Mucosa of descending colon (tissue), 3 donors: ENCODE data around the gene LIN7B. TPM values are rescaled to one million over a fixed set of nuclear protein-coding genes. Genes with fewer than 3 reads are reported as not detected.

ENCODE experiments used
- ATAC-seq: fragments of 200-7000 bp; cut with Tn5 transposase; one replicate; pipeline ENCODE4 v1.9.1; 2020; ENCODE audit warnings: mild to moderate bottlenecking, moderate library complexity
- DNase-seq, 3 donors: peaks; one replicate each; pipeline ENCODE4 v3.0.0-alpha.2; 2020
- H3K36me3 ChIP-seq: fragments of 200-600 bp; one replicate; pipeline ENCODE4 v1.8.0; 2021; ENCODE audit warnings: low read depth, mild to moderate bottlenecking
- H3K4me1 ChIP-seq: fragments of 200-600 bp; one replicate; pipeline ENCODE4 v1.8.0; 2021; ENCODE audit warnings: low read depth, mild to moderate bottlenecking
- H3K4me3 ChIP-seq: fragments of 200-600 bp; one replicate; pipeline ENCODE4 v1.8.0; 2021; ENCODE audit warnings: mild to moderate bottlenecking
- H3K9me3 ChIP-seq: fragments of 200-600 bp; one replicate; pipeline ENCODE4 v1.8.0; 2021; ENCODE audit warnings: mild to moderate bottlenecking
- intact Hi-C, 2 donors: fragments of 100-400 bp; cut with DNase I in 1 of 2; cut with micrococcal nuclease in 1 of 2; formaldehyde crosslinking; loops; one replicate each; pipeline versions ENCODE4 v1.11.0 to v1.11.1; 2022; cut with DNase I, micrococcal nuclease
- total RNA-seq, 3 donors: library from RNA; stranded (reverse); fragmentation: NEBNext Ultra II Directional in 2 of 3; extraction: Animal tissue kit (Norgen Biotek cat#: 25700) in 2 of 3; gene quantifications; one replicate each; pipeline versions ENCODE4 v1.2.1 to v1.2.4, GENCODE V29; 2021 to 2023
- TF ChIP-seq, protein P1 (sequence below): fragments of 200-600 bp; IDR thresholded peaks from one replicate; pipeline ENCODE4 v1.8.0; 2022; ENCODE audit warnings: antibody characterized with exemption, mild to moderate bottlenecking
- donor health status: DM: no; HTN: no; CAD: no; lungs with moderate emphysema.
- donor health status: DM: no; HTN: no; CAD: no.
- donor health status: DM: no; HTN: yes; CAD: no.

The LIN7B gene
- total RNA-seq, 3 donors from 2014 or later: 7.2 to 20.4 (median 11.7) TPM

DNA sequence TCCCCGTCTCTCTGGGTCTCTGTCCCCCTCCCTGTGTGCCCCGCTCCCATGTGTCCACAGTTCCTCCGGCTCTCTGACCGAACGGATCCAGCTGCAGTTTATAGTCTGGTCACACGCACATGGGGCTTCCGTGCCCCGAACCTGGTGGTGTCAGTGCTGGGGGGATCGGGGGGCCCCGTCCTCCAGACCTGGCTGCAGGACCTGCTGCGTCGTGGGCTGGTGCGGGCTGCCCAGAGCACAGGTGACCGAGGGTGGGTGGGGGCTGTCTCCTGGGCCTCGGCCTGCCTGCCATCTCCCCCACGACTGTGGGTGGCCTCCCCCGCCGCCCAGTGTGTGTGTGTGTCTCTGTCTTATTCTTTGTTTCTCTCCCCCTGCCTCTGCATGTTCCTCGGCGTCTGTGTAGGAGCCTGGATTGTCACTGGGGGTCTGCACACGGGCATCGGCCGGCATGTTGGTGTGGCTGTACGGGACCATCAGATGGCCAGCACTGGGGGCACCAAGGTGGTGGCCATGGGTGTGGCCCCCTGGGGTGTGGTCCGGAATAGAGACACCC lies 53.8 kb downstream of the LIN7B start:
- Histone ChIP-seq H3K4me1 (peaks cover 41% of the 10 kb centered on the region), H3K9me3 (no peaks in the 10 kb centered on the region), H3K4me3 (no peak overlapping the region), H3K36me3 (no peaks in the 10 kb centered on the region)
- DNase-seq: peak in 2 of 3 donors; percentile 49 to 50
- peak; percentile 5 for ATAC-seq
- TF ChIP-seq, protein P1, sequence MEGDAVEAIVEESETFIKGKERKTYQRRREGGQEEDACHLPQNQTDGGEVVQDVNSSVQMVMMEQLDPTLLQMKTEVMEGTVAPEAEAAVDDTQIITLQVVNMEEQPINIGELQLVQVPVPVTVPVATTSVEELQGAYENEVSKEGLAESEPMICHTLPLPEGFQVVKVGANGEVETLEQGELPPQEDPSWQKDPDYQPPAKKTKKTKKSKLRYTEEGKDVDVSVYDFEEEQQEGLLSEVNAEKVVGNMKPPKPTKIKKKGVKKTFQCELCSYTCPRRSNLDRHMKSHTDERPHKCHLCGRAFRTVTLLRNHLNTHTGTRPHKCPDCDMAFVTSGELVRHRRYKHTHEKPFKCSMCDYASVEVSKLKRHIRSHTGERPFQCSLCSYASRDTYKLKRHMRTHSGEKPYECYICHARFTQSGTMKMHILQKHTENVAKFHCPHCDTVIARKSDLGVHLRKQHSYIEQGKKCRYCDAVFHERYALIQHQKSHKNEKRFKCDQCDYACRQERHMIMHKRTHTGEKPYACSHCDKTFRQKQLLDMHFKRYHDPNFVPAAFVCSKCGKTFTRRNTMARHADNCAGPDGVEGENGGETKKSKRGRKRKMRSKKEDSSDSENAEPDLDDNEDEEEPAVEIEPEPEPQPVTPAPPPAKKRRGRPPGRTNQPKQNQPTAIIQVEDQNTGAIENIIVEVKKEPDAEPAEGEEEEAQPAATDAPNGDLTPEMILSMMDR: no peak
- intact Hi-C loops: no loop called here

Other genes with a start within 250 kb of the LIN7B start
- 10 to 100 TPM in 2 of 3 donors, 1 to 10 TPM in 1; 4.6 to 30.2 (median 21.5) TPM for gene PLEKHA4, start 245.8 kb upstream of the LIN7B start, total RNA-seq
- 10 to 100 TPM; 31.8 to 47.7 (median 44.6) TPM for gene PPP1R15A, start 241.9 kb upstream of the LIN7B start, total RNA-seq
- under 1 TPM in 1 of 3 donors, not detected in 2; 0.32 TPM for gene TULP2, start 215.6 kb upstream of the LIN7B start, total RNA-seq
- 100 to 1,000 TPM; 171 to 219 (median 205) TPM for gene NUCB1, start 214.1 kb upstream of the LIN7B start, total RNA-seq
- under 1 TPM in 1 of 3 donors, not detected in 2; 0.52 TPM for gene DHDH, start 180.7 kb upstream of the LIN7B start, total RNA-seq
- gene BAX, start 159.5 kb upstream of the LIN7B start, total RNA-seq: 100 to 1,000 TPM in 2 of 3 donors, 10 to 100 TPM in 1; 90.2 to 128 (median 125) TPM
- gene FTL, start 149.1 kb upstream of the LIN7B start, total RNA-seq: 1,000 to 10,000 TPM; 1,659 to 1,792 (median 1,691) TPM
- gene GYS1, start 121.1 kb upstream of the LIN7B start, total RNA-seq: 10 to 100 TPM; 40.1 to 49.3 (median 40.2) TPM
- 10 to 100 TPM; 47.4 to 68.8 (median 57.3) TPM for gene RUVBL2, start 120.5 kb upstream of the LIN7B start, total RNA-seq
- gene LHB, start 97.3 kb upstream of the LIN7B start, total RNA-seq: under 1 TPM in 1 of 3 donors, not detected in 2; 0.65 TPM
- gene CGB3, start 90.0 kb upstream of the LIN7B start, total RNA-seq: not detected
- not detected for gene CGB2, start 82.5 kb upstream of the LIN7B start, total RNA-seq
- gene CGB1, start 77.5 kb upstream of the LIN7B start, total RNA-seq: not detected
- gene CGB5, start 70.5 kb upstream of the LIN7B start, total RNA-seq: not detected
- gene CGB8, start 65.3 kb upstream of the LIN7B start, total RNA-seq: not detected
- not detected for gene CGB7, start 56.6 kb upstream of the LIN7B start, total RNA-seq
- gene NTF4, start 49.6 kb upstream of the LIN7B start, total RNA-seq: not detected
- gene KCNA7, start 41.7 kb upstream of the LIN7B start, total RNA-seq: not detected
- gene SNRNP70, start 28.9 kb upstream of the LIN7B start, total RNA-seq: 100 to 1,000 TPM; 136 to 257 (median 200) TPM
- gene C19orf73, start 4.8 kb downstream of the LIN7B start, total RNA-seq: 1 to 10 TPM; 1.8 to 3.2 (median 2.1) TPM
- gene PPFIA3, start 5.2 kb downstream of the LIN7B start, total RNA-seq: 10 to 100 TPM; 15.1 to 21.4 (median 19.6) TPM
- gene HRC, start 41.0 kb downstream of the LIN7B start, total RNA-seq: 1 to 10 TPM in 2 of 3 donors, under 1 TPM in 1; 0.73 to 1.9 (median 1.2) TPM
- 100 to 1,000 TPM; 182 to 398 (median 274) TPM for gene TRPM4, start 43.4 kb downstream of the LIN7B start, total RNA-seq
- gene SLC6A16, start 210.8 kb downstream of the LIN7B start, total RNA-seq: 1 to 10 TPM in 1 of 3 donors, under 1 TPM in 2; 0.36 to 3.7 (median 0.52) TPM
- gene CD37, start 221.0 kb downstream of the LIN7B start, total RNA-seq: 10 to 100 TPM in 2 of 3 donors, 1 to 10 TPM in 1; 5.6 to 11.2 (median 10.1) TPM
- 10 to 100 TPM in 2 of 3 donors, 1 to 10 TPM in 1; 9.8 to 64.0 (median 21.8) TPM for gene TEAD2, start 248.0 kb downstream of the LIN7B start, total RNA-seq
- gene DKKL1, start 249.5 kb downstream of the LIN7B start, total RNA-seq: under 1 TPM in 1 of 3 donors, not detected in 2; 0.44 TPM